Smooth muscle cell (in vitro differentiated cells): Measurements from ENCODE around the gene TRMT5. TPM values are rescaled to one million over a fixed set of nuclear protein-coding genes. Genes with fewer than 3 reads are reported as not detected.

Source experiments
- DNase-seq: peaks from one replicate; lab custom pipeline; 2025; ENCODE audit not compliant: unreplicated experiment; lab: John Stamatoyannopoulos, UW
- H2AFZ ChIP-seq: fragments of 200-600 bp; sonication (generic); 2 replicates; pipeline ENCODE4 v1.6.0; 2016; ENCODE audit warnings: antibody characterized with exemption, low read depth, mild to moderate bottlenecking
- H3F3A ChIP-seq: fragments of 200-600 bp; sonication (generic); 2 replicates; pipeline ENCODE4 v1.6.0; 2017; ENCODE audit warnings: antibody characterized with exemption, low read depth
- H3K27ac ChIP-seq: fragments of 200-600 bp; sonication (generic); 2 replicates; pipeline ENCODE4 v1.5.1; 2016; ENCODE audit warnings: low read depth, mild to moderate bottlenecking
- H3K27me3 ChIP-seq: fragments of 200-600 bp; sonication (generic); 2 replicates; pipeline ENCODE4 v1.6.1; 2016; ENCODE audit warnings: low read depth, mild to moderate bottlenecking
- H3K36me3 ChIP-seq: fragments of 200-600 bp; sonication (generic); 2 replicates; pipeline ENCODE4 v1.5.1; 2016; ENCODE audit warnings: low read depth
- H3K4me1 ChIP-seq: fragments of 200-600 bp; sonication (generic); 2 replicates; pipeline ENCODE4 v1.5.1; 2016; ENCODE audit warnings: low read depth
- H3K4me2 ChIP-seq: fragments of 200-600 bp; sonication (generic); 2 replicates; pipeline ENCODE4 v1.6.0; 2016; ENCODE audit warnings: mild to moderate bottlenecking
- H3K4me3 ChIP-seq: fragments of 200-600 bp; sonication (generic); 2 replicates; pipeline ENCODE4 v1.5.1; 2016; ENCODE audit warnings: mild to moderate bottlenecking
- H3K79me2 ChIP-seq: fragments of 200-600 bp; sonication (generic); 2 replicates; pipeline ENCODE4 v1.6.0; 2016; ENCODE audit warnings: low read depth, mild to moderate bottlenecking
- H3K9ac ChIP-seq: fragments of 200-600 bp; sonication (generic); 2 replicates; pipeline ENCODE4 v1.6.0; 2016; ENCODE audit warnings: low read depth
- H3K9me3 ChIP-seq: fragments of 200-600 bp; sonication (generic); replicated peaks from 2 replicates; pipeline ENCODE4 v1.5.1; 2016; ENCODE audit warnings: low read depth
- H4K20me1 ChIP-seq: fragments of 200-600 bp; sonication (generic); 2 replicates; pipeline ENCODE4 v1.6.0; 2016; ENCODE audit warnings: low read depth
- CTCF ChIP-seq: fragments of 200-600 bp; sonication (generic); IDR thresholded peaks from 2 replicates; pipeline ENCODE4 v1.5.1; 2017; ENCODE audit warnings: borderline replicate concordance, mild to moderate bottlenecking, antibody characterized with exemption; ENCODE audit not compliant: insufficient read depth, poor library complexity, severe bottlenecking
- WGBS: methylation state at CpG from one replicate; pipeline ENCODE4 v1.1.7; 2016; ENCODE audit warnings: low lambda C conversion rate; 5-methylcytosine and 5-hydroxymethylcytosine counted together
- polyA plus RNA-seq: library from polyadenylated mRNA; unstranded; fragments of >200 nt; fragmentation: Nextera tagmentation; extraction: Ambion mirVana; gene quantifications from 2 replicates; pipeline ENCODE4 v1.2.1, GENCODE V29; 2016
- total RNA-seq: library from RNA; depleted of rRNA; stranded (reverse); fragments of >200 nt; gene quantifications from 2 replicates; pipeline ENCODE4 v1.2.3, GENCODE V29; 2014

TRMT5 gene
- total and polyA plus RNA-seq, 2 experiments from 2014 or later, result 4.1 to 9.1 TPM

DNA sequence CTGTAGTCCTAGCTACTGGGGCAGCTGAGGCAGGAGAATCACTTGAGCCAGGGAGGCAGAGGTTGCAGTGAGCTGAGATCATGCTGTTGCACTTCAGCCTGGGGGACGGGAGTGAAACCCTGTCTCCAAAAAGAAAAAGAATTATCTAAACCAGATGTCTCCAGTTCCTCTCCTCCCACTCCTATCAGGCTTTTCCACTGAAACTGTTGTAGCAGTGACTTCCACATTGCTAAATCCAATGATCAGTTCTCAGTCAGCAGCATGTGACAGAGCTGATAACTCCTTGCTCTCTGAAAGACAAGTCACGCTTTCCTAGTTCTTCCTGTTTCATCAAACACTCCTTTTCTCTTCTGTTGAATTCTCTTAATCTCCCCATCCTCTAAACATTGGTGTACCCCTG, 8.7 kb upstream of the TRMT5 start:
- WGBS, result 43% methylated on average over 2 of the region's 2 CpGs
- no peak overlapping the region for H3K27ac ChIP-seq
- DNase-seq, result no peak

DNA sequence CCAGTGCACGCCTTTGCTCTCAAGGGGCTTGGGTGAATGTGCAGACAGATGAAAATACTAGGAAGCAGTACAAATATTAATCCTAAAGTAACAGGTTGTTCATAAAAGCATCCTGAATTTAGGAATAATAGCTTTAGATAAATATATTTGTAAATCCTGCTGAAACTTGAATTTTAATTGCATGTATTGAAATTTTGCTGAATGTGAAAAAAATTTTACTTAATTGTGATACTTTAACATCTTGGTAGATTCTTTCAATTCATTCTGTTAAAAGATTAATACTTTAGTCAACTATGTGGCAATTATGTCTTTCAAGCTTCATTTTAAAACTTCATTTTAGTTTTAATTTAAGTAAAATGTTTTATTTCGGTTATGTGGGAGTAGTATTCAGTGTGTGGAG, 5.6 kb upstream of the TRMT5 start:
- no peaks in the 10 kb centered on the region for H3K36me3 ChIP-seq

More for the DNA sequence above, 8.7 kb upstream of the TRMT5 start:
- no peaks in the 10 kb centered on the region for H3K36me3 ChIP-seq
- no peaks in the 10 kb centered on the region for H4K20me1 ChIP-seq
- no peak overlapping the region for H3K4me3 ChIP-seq
- no peaks in the 10 kb centered on the region for H3F3A ChIP-seq
- H3K9ac ChIP-seq, result no peak overlapping the region
- no peaks in the 10 kb centered on the region for H3K79me2 ChIP-seq
- H3K4me1 ChIP-seq, result no peaks in the 10 kb centered on the region
- H3K27me3 ChIP-seq, result no peaks in the 10 kb centered on the region
- H2AFZ ChIP-seq, result no peak overlapping the region
- no peaks in the 10 kb centered on the region for H3K9me3 ChIP-seq
- TF ChIP-seq CTCF, result no peak
- no peak overlapping the region for H3K4me2 ChIP-seq

DNA sequence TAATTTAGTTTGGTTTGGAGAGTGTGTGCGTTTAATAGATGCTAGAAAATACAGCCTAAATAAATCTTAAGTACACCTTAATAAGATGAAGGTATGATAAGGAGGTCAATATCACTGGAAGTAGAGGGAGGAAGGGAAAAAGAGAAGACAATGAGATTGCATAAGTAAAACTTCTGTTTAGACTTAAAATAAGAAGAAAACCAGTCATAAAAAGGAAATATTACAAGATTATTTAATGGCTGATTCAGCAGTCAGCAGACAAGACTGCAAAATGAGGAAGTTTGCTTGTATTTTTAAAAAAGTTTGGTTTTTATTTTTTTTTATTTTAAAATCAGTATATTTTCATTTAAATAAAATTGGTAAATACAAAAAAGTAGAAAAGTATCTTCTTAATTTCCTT, 3.3 kb upstream of the TRMT5 start:
- Histone ChIP-seq H3K79me2 (peaks cover 12% of the 10 kb centered on the region), H3K4me2 (no peak overlapping the region), H3K9ac (no peak overlapping the region)

More for the DNA sequence above, 5.6 kb upstream of the TRMT5 start:
- no peaks in the 10 kb centered on the region for H4K20me1 ChIP-seq
- no peaks in the 10 kb centered on the region for H3K9me3 ChIP-seq
- H3K9ac ChIP-seq, result no peak overlapping the region
- H3K27me3 ChIP-seq, result no peaks in the 10 kb centered on the region
- no peak overlapping the region for H3K4me2 ChIP-seq
- H3K27ac ChIP-seq, result no peak overlapping the region
- H3K4me3 ChIP-seq, result no peak overlapping the region
- H3K79me2 ChIP-seq, result no peaks in the 10 kb centered on the region
- no peak for DNase-seq
- WGBS, result 95% methylated on average over 2 of the region's 2 CpGs
- H3F3A ChIP-seq, result peaks cover 3% of the 10 kb centered on the region
- H2AFZ ChIP-seq, result no peak overlapping the region
- peaks cover 5% of the 10 kb centered on the region for H3K4me1 ChIP-seq
- TF ChIP-seq CTCF, result no peak

More for the DNA sequence above, 3.3 kb upstream of the TRMT5 start:
- DNase-seq, result no peak
- no peaks in the 10 kb centered on the region for H3K9me3 ChIP-seq
- 91% methylated on average over 1 of the region's 1 CpG for WGBS
- no peak for TF ChIP-seq CTCF
- peaks cover 3% of the 10 kb centered on the region for H3F3A ChIP-seq
- H3K4me1 ChIP-seq, result peaks cover 11% of the 10 kb centered on the region
- no peak overlapping the region for H2AFZ ChIP-seq
- no peak overlapping the region for H3K27ac ChIP-seq
- H3K36me3 ChIP-seq, result no peaks in the 10 kb centered on the region
- no peak overlapping the region for H3K4me3 ChIP-seq
- H4K20me1 ChIP-seq, result no peaks in the 10 kb centered on the region
- no peaks in the 10 kb centered on the region for H3K27me3 ChIP-seq
